HTERT RPE-1 (cell line): ENCODE measurements around the gene NEK7.
"Not testable (repeated sequence)": the region's sequence is repeated elsewhere in the genome, so short reads cannot be mapped to it uniquely, and the experiment has no call there.

ENCODE experiments used
- in situ Hi-C: fragments of 300-500 bp; cut with MboI; formaldehyde crosslinking; loops from 4 replicates; pipeline ENCODE4 v1.14.3; 2020; ENCODE audit warnings: low sequenced_read_pairs

The NEK7 gene

DNA sequence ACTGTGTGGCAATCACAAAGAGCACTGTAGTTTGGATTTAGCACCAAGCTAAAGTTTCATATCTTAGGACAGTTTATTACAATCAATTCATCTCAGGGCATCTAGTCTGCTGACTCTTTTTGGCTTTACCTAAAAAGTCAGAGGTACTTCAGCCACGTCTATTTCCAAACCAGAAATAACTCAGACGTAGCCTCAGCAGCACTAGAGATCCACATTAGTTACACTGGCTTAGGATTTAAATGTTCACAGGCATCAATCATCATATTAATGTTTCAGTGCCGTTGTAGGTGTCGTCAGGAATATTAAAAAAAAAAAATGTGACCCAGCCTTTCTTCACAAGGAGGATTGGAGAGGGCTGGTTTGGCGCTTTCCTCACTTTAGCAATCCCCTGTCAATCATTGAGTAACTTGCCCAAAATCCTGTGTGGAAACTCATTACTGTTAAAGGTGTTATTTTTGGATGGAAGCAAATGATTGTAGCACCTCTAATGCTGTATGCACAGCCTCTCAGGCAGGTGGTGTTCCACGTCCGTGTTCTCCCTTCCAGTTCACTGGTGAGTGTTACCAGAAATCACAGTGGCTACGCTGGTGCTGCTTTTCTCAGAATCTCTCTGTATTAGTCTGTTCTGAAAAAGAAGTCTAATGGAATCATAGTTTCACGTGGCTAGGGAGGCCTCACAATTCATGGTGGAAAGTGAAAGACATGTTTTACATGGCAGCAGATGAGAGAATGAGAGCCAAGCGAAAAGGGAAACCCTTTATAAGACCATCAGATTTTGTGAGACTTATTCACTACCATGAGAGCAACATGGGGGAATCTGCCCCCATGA lies 45.4 kb downstream of the NEK7 start:
- in situ Hi-C loops, result no loop called here

DNA sequence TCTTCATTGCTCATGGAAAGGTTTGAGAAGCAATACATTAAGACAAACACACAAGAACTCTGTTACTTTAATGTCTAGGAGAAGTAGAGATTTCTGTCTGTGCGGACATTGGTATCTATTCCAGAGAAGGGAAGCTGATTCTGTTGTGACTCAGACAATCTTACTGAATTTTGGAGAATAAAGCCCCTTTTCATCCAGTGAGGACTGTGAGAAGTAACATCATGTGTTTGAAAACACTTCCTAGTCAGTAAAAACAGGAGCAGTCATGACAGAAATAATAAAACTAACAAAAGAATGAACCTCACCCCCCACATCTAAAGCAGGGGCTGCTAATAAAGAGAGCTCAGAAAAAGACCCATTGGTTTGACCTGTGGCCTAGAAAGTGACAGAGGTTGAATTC lies 46.6 kb downstream of the NEK7 start:
- in situ Hi-C loops, result no loop called here

DNA sequence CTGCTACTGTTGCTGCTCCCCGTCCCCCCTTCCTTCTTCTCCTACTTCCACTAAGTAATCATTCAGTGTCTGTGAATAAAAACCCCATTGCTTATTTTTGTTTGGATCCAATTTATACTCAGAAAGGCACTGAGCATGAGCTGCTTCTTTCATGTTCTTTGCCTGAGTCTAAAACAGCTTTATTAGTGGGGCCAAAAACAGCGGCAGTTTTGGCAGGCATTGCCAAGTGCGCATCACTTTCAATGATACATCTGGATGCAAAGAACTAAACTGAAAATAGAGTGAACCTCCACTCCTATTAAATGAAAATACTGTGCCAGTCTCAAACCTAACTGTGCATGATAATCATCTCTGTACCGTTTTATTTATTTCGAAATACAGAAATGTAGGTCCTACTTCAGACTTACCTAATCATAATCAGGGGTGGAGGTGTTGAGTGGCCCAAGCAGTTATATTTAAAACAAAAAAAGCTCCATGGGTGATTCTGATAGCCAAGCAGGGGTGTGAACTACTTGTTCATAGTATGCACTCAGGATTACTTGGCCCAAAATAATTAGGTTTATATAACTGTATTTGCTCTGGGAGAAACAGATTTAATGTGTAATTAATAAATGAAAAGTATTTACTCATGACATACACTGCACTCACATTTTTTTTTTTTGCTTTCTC lies 48.4 kb downstream of the NEK7 start:
- in situ Hi-C loops, result no loop called here

DNA sequence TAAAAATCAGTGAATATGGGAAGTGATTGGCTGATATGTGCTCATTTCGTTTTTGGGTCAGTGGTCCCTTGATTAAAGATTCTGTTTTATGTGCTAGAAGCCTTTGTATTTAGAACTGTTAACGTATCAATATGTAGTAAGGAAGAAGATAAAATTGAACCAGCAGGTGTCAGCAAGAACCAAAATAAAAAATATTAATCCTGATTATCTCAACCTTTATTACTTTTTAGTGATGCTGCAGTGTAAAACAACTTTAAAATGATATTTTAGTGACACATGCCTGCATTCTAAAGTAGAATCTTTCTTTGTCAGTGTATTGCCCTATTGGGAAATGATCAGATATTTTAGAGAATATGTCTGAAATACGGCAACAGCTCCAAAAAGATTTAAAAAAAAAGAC lies 49.5 kb downstream of the NEK7 start:
- in situ Hi-C loops, result no loop called here

DNA sequence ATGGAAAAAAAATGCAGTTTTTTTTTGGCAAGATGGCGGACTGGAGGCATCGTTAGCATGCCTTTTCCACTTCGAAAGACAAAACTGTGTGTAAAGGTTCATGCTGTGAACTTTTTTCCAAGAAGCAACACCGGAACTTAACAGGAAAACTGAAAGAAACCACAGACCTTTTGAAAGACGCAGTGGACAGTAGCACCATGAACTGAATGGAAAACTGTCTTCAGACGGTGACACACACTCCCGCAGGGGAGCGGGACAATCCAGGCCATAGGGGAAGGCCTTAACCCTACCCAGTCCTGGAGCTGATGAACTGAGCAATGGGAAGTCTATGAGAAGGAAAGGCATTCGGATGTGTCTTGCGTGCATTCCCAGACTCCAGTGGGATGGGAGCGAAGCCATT lies 54.9 kb downstream of the NEK7 start:
- in situ Hi-C loops, result no loop called here

DNA sequence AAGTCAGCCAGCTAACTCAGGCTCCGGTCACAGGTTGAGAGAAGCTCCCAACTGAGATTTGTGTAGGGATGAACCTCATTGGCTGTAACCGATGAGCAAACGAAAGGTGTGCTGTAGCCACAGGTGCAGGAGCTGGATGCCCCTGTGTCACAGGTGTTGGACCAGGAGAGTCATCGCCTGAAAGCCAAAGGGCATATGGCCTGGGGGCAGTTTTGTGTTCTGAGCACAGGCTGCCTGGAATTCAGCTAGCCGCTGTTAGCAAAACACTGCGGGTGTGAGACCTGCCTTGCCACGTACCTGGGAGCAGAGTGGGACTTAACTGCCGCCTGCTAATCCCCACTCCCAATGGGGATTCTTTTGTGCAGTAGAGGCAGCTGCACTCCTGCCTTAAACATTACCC lies 55.3 kb downstream of the NEK7 start:
- in situ Hi-C loops, result no loop called here

DNA sequence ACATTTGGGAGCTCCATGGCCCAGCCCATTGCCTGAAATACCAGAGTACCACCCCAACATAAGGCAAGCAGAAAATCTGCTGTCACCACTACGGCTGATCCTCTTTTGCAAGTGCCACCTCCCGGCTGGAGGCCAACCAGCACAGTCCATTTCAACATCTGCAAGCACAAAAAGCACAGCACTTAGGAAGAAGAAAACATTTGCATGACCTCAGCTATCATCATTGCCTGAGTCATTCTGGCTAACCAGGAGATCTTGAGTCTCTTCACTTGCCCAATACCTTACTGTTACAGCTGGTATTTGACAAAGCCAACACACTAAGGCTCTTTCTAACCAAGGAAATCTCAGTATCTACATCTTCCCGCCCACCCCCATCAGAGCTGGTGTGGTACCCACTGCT lies 55.9 kb downstream of the NEK7 start:
- in situ Hi-C loops, result no loop called here

DNA sequence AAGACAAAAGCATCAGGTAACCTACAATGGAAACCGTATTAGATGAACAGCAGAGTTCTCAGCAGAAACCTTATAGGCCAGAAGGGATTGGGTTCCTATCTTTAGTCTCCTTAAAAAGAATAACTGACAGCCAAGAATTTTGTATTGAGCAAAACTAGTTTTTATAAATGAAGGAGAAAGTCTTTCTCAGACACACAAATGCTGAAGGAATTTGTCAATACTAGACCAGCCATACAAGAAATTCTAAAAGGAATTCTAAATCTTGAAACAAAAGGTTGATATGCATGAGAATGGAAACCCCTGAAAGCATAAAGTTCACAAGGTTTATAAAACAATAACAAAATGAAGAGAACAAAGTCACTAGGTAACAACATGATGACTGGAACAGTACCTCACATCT lies 58.1 kb downstream of the NEK7 start:
- in situ Hi-C loops, result no loop called here

DNA sequence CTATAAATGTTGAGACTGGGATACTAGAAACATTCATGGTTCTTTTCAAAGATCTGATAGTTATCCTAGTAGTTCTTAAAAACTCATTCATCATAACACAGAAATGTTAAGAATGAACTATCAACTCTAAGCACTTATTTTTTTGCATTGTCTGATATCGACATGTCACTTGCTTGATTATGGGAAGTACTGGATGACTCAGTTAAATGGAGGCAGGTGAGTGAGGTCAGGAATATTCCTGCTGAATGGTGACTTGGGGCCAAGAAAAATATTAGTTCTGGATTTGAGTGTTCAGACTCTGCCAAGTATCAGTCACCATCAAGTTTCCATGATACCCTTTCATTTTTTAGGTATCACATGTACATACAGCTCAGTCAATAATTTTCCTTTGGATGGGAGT lies 63.6 kb downstream of the NEK7 start:
- in situ Hi-C loops, result no loop called here

DNA sequence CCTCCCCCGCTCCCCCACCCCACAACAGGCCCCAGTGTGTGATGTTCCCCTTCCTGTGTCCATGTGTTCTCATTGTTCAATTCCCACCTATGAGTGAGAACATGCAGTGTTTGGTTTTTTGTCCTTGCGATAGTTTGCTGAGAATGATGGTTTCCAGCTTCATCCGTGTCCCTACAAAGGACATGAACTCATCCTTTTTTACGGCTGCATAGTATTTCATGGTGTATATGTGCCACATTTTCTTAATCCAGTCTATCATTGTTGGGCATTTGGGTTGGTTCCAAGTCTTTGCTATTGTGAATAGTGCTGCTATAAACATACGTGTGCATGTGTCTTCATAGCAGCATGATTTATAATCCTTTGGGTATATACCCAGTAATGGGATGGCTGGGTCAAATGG lies 70.2 kb downstream of the NEK7 start:
- in situ Hi-C loops, result not testable (repeated sequence)

DNA sequence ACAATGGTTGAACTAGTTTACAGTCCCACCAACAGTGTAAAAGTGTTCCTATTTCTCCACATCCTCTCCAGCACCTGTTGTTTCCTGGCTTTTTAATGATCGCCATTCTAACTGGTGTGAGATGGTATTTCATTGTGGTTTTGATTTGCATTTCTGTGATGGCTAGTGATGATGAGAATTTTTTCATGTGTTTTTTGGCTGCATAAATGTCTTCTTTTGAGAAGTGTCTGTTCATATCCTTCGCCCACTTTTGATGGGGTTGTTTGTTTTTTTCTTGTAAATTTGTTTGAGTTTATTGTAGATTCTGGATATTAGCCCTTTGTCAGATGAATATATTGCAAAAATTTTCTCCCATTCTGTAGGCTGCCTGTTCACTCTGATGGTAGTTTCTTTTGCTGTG lies 70.7 kb downstream of the NEK7 start:
- in situ Hi-C loops, result not testable (repeated sequence)

DNA sequence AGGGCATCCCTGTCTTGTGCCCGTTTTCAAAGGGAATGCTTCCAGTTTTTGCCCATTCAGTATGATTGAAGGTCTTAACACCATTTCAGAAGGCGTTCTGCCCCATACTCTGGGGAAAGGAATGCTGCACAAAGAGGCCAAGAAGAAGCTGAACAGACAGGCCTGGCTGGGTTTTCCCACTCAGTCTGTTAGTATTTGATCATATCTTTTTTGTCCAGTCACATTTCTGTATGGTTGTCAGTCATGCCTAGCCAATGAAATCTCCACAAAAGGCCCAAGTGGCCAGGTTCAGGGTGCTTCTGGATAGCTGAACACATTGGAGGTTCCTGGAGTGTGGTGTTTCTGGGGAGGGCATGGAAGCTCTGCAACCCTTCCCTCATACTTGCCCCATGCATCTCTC lies 72.1 kb downstream of the NEK7 start:
- in situ Hi-C loops, result no loop called here

DNA sequence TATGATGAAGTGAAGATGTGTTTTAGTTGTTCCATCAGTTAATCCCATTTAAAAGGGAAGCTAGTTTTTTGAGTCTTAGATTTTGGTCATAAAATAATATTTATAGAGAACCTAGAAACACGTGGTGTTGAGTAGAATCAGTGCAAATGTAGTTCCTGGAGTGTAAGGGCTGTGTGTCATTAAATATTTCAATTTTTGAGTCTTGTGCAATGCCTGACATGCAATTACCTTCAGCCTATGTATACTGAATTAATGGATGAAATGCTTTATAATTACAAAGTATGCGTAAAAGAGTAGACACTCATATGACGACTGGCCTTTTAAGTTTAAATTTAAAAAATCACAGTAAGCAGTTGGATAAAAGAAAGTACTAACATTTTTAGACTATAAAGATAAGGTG lies 75.0 kb downstream of the NEK7 start:
- in situ Hi-C loops, result no loop called here

DNA sequence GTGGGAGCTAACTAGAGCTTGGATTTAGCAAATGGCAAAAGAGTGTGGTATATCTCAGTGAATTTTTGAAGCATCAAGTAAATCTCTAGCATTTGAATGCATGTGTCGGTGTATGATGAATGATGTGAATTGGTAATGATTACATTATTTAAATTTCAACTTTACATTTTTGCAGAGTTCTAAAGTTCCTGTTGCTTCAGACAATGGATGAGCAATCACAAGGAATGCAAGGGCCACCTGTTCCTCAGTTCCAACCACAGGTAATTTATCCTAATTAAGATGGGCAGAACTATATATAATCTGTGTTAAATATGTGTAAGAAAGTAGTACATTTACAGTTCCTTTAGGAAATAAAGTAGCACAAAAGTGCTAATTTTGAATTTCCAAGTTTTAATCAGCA lies 75.6 kb downstream of the NEK7 start:
- in situ Hi-C loops, result no loop called here

DNA sequence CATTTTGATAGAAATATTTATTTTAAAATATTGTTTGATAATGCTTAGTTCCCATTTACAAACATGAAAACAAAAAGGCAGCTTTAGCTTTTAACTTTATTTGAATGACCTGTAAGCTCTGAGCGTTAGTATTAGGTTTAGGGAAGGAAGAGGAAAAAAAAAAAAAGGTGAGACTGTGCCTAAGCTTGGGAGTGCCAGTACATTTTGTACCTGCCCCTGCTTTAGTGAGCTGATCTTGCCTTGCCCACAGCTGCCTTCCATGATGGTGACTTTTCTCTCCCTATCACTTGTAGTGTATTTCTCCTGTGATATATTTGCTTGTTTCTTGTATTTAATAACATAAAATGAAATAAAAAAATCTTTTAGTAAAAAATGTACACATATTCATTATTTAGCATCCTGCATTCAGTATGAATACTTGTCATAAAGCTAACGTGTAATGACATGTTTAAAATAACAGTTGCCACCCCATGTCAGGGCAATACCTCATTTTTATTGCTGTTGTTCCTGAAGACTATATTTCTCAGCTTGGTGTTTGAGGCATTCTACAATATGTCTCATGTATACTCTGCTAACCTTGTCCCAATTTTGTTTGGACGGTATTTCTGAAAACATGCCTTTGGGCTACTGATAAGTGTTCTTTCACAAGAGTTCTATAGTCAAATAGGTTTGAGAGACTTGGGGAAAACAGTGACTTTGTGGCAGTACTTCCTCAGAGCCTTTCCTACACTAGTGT lies 76.3 kb downstream of the NEK7 start:
- in situ Hi-C loops, result no loop called here

DNA sequence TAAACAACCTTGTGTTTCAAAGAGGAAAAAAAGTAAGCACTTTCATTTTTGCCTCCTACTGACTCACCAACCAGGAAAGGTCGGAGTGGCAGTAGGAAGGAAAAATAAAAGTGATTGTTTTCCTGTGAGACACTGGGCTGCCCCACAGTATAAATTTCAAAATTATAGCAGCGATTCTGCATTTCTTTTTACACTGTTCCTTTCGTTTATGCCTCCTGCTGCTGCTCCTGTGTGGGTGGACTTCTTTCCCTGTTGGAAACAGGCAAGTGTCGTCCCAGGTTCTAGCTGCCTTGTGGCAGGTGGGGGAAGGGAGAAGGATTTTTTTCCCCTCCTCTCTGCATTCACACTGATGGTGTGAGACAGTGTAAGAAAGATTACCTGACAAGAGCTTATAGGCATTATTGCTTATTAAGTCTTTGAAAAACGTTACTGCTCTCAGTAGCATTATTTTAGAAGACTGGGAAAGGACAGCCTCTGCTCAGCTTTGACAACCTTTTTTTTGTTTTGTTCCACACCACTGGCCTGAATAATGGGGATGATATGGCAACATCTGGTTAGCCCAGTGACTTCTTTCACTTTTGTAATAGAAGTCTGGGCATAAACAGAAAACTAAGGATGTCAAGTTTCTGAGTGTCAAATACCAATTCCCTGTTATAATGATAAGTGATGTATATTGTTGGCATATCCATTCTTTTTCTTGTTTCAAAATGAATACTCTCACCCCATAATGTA lies 77.9 kb downstream of the NEK7 start:
- in situ Hi-C loops, result no loop called here

DNA sequence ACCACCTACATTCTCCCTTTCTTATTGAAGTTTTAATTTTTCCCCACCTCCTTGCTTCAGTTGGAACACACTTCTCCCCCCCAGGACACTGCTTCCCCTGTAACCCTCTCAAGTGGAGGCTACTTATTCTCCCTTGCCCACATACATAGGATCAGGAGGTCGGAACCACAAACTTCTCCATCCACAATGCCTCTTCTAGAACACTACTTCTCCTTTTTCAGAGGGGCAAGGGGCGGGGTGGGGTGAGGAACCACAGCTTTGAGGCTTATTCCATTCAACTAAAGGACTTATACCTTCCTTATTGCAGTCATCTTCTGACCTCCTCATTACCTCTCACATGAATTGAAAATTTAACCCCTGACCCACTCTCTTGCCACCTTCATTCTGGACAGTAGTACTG lies 81.3 kb downstream of the NEK7 start:
- in situ Hi-C loops, result no loop called here

DNA sequence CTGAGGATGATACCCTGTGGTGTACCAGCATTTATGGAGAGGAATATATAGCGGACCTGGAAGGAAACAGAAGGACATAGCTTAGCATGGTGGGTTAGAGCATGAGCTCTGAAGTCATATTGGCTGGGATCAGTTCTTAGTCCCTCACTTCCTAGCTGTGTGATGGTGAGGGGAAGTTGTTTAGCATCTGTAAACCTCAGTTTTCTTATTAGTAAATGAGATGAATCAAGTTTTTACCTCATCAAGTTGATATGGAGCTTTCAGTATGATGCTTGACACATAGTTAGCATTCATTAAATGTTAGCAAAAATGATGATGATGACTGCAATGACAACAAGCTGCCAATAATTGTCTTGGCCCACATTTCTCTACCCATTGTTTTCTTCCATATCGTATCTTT lies 84.8 kb downstream of the NEK7 start:
- in situ Hi-C loops, result no loop called here

DNA sequence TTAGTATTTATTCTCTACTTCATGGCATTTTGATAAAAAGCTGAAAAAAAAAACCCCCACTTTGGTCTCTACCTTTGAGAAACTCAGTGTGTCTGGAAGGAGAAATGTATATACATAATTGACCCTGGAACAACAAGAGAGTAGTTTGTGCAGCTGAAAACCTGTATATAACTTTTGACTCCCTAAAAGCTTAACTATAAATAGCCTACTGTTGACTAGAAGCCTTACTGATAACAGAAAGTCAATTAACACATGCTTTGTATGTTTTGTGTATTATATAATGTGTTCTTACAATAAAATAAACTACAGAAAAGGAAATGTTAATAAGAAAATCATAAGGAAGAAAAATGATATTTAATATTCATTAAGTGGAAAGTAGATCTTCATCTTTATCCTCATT lies 88.0 kb downstream of the NEK7 start:
- in situ Hi-C loops, result no loop called here

DNA sequence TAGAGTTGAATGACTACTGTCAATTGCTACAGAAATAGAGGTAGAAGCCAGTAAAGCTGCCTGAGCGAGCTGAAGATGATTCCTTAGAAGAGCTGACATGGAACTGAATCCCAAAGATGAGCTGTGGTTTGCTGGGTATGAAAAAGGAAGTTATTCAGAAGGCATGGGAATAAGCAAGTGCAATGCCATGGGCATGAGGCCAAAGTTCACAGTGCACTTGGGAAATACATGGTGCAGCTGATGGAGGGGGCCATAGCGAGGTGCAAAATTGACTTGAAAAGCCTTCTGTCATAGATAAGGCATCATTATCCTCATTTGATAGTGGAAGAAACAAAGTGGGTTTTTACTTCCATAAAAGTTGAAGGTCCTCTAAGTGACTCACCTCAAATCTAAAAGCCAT lies 88.6 kb downstream of the NEK7 start:
- in situ Hi-C loops, result no loop called here

DNA sequence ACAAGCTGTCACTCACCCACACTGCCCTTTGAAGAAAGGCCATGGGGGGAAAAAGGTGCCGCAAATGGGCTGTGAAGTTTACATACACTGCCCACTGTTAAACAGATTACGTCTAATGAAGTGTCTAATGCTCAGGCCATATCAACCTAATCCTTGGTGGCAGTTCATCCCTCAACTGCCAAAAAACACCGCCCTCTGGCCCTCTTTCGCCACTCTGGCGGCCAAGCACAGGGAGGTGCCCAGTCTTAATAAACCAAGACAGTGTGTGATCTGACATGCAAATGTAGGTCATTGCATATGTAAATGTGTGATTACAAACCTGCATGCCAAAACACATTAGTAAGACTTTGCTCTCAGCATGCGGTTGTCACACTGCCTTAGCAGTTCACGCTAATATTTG lies 89.5 kb downstream of the NEK7 start:
- in situ Hi-C loops, result no loop called here
